ENCODE measurements around the gene LTB4R.

- TF ChIP-seq, protein P1, sequence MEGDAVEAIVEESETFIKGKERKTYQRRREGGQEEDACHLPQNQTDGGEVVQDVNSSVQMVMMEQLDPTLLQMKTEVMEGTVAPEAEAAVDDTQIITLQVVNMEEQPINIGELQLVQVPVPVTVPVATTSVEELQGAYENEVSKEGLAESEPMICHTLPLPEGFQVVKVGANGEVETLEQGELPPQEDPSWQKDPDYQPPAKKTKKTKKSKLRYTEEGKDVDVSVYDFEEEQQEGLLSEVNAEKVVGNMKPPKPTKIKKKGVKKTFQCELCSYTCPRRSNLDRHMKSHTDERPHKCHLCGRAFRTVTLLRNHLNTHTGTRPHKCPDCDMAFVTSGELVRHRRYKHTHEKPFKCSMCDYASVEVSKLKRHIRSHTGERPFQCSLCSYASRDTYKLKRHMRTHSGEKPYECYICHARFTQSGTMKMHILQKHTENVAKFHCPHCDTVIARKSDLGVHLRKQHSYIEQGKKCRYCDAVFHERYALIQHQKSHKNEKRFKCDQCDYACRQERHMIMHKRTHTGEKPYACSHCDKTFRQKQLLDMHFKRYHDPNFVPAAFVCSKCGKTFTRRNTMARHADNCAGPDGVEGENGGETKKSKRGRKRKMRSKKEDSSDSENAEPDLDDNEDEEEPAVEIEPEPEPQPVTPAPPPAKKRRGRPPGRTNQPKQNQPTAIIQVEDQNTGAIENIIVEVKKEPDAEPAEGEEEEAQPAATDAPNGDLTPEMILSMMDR (IDR thresholded peaks at IDR 0.05 in 4 of 5, conservative IDR thresholded peaks at IDR 0.05 in 1 of 5): no peak
- no peak for TF ChIP-seq POLR2A (IDR thresholded peaks at IDR 0.05)
Observed at GRCh38 chr14:24313913-24314312, 2.6 kb downstream of the LTB4R start.

Data from gastrocnemius medialis (tissue), 4 donors.